NCI-H2171 treated with DMSO at 0.1 percent for 48 hours (cell line): ENCODE results near the gene TAF6.

Source experiments
- DNase-seq: peaks from one replicate; lab custom pipeline; 2025; lab: John Stamatoyannopoulos, UW

Gene TAF6

GRCh38 chr7:100120733-100121036, 1.5 kb upstream of the TAF6 start:
- DNase-seq, result no peak

GRCh38 chr7:100119970-100120732, 993 bp upstream of the TAF6 start:
- DNase-seq, result peak; percentile 67

DNA sequence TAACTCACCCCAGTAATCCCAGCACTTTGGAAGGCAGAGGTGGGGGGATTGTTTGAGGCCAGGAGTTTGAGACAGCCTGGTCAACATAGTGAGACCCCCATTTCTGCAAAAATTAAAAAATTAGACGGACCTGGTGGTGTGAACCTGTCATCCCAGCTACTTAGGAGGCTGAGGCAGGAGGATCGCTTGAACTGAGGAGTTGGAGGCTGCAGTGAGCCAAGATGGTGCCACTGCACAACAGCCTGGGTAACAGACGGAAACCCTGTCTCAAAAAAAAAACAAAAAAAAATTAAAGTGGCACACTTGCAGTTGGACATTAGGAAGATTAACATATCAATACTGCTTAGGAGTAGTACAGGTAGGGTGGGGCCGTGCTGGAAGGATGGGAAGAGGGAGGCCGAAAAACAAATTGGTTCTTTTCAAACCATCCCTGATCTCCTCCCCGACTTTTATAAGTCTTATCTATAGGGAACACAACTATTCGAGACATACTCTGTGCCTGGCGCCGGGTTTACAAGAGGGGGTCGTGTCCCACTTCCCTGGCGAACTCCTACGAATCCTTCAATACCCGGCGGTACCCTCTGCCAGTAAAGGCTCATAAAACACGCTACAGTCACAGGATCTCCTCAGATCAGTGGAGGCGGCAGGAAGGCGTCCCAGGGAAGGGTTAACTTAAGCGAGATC, 628 bp downstream of the TAF6 start:
- DNase-seq, result no peak

DNA sequence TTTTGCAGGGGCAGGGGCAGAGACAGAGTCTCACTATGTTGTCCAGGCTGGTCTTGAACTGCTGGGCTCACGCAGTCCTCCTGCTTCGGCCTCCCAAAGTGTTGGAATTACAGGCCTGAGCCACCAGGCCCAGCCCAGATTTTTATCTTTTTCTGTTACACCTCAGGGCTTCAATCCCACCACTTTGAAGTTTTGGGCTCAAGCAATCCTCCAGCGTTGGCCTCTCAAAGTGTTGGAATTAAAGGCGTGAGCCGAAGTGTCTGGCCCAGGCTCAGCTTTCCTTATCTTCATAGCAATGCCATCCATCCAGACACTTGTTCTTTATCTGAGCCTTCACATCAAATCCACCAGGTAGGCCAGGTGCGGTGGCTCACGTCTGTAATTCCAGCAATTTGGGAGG, 4.1 kb downstream of the TAF6 start:
- no peak for DNase-seq

DNA sequence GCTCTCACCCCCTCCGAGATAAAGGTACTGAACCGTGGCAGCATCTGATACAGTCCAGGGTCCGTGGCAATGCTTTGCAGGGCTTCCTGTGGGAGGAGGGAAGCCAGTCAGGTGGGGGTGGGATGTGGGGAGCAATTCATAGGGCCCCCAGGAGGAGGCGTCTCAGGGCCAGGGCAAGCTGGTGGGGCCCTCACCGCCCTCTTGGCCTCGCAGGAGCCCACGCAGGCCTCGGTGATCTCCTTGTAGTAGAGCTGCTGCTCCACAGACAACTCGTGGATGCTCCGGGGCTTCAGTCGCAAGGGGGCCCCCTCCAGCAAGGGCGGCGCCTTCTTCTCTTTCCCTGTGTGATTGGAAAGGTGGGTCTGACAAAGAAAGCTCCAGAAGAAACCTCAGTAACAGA, 7.2 kb downstream of the TAF6 start:
- no peak for DNase-seq

DNA sequence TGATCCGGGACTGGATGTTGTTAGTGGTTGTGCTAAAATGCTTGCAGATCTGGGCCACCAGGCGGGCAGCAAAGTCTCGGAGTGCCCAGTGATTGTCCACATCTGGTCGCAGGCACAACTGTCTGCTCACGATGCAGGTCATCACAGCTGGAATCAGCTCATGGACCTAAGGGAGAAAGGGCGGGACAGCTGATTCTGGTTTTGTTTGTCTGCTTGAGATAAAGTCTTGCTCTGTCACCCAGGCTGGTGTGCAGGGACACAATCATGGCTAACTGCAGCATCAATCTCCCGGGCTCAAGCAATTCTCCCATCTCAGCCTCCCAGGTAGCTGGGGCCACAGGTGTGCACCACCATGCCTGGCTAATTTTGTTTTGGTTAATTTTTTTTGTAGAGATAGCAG, 8.0 kb downstream of the TAF6 start:
- DNase-seq, result no peak

GRCh38 chr7:100109521-100110163, 9.5 kb downstream of the TAF6 start:
- no peak for DNase-seq

GRCh38 chr7:100107890-100108289, 11.3 kb downstream of the TAF6 start:
- DNase-seq, result no peak

- no peak for DNase-seq
These were observed 11.9 kb downstream of the TAF6 start for GRCh38 chr7:100107125-100107737.

DNA sequence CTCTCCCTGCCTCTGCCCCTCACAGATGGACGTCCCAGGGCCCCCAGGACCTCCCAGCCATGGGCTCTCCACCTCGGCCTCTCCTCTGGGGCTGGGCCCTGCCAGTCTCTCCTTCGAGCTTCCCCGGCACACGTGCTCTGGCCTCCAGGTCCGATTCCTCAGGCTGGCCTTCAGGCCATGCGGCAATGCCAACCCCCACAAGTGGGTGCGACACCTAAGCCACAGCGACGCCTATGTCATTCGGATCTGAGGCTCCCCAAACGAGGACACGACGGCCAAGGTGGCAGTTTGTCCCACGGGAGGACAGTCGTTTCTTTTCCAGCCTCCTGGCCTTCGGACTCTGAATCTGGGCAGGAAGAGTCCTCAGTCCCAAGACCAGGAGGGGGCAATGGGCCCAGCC, 12.5 kb downstream of the TAF6 start:
- no peak for DNase-seq

- DNase-seq, result no peak
These were observed 13.6 kb downstream of the TAF6 start for GRCh38 chr7:100105534-100105933.

GRCh38 chr7:100102950-100103840, 16.0 kb downstream of the TAF6 start:
- DNase-seq, result no peak

DNA sequence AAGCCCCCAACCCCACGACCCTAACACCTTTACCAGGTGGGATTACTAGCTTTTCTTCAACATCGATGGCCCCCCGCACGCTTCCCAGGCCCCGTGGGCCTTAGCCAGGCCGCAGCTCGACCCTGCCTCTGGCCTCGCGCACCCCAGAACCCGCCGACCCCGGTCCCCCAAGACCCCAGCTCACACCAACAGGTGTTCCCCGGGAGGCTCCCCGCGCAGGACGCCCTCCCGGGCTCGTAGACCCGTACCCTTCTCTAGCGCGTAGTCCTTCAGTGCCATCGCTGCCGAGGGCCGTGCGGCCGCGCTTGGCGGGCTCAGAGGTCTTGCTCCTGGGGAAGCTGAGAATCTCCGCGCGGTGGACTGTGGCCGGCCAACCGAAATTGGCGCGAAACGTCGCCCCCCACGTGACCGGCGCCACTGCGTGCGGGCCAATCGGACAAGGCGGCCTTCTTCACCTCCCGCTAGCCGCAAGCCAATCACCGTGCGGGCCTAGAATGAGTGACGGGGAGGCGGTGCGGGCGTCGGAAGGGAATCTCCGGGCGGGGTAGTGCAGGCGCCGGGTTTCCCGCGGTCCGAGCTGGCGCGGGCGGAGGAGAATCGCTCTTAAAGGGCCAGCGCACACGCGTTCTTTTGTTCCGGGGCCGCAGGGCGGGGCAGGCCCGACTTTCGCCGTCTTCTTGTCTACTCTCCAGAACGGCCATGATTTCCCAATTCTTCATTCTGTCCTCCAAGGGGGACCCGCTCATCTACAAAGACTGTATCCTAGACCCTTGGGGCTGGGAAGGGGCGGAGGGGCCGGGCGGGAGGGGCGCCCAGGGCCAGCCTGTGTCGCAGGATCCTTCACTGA, 17.9 kb downstream of the TAF6 start, which contains the start of the genes AP4M1 and MCM7:
TSS of gene AP4M1 (plus strand) at position 628 of the 847 bp plus-strand sequence. CDS start at position 700, 72 bp downstream.
TSS of gene MCM7 (minus strand) at position 382 of the 847 bp plus-strand sequence. CDS start at position 279, 103 bp downstream.
- DNase-seq, result peak; percentile 99

- DNase-seq, result peak; percentile 89
These were observed 18.6 kb downstream of the TAF6 start for GRCh38 chr7:100100420-100101015.

- no peak for DNase-seq
These were observed 19.7 kb downstream of the TAF6 start for GRCh38 chr7:100099452-100099851.

GRCh38 chr7:100098913-100099312, 20.2 kb downstream of the TAF6 start:
- no peak for DNase-seq

DNA sequence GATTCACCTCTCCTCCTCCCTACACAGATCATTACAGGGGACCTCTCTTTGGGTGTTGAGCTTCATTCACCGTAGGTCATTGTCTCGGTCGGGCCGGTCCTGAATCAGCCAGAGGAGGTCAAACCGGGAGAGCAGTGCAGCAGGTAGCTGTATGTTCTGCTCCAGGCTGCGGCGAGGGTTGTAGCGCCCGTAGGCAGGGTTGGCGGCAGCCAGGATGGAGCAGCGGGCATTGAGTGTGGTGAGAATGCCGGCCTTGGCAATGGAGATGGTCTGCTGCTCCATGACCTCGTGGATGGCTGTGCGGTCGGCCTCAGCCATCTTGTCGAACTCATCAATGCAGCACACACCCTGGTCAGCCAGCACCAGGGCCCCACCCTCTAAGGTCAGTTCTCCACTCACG, 23.5 kb downstream of the TAF6 start:
- no peak for DNase-seq

GRCh38 chr7:100095289-100095688, 23.9 kb downstream of the TAF6 start:
- DNase-seq, result no peak

DNA sequence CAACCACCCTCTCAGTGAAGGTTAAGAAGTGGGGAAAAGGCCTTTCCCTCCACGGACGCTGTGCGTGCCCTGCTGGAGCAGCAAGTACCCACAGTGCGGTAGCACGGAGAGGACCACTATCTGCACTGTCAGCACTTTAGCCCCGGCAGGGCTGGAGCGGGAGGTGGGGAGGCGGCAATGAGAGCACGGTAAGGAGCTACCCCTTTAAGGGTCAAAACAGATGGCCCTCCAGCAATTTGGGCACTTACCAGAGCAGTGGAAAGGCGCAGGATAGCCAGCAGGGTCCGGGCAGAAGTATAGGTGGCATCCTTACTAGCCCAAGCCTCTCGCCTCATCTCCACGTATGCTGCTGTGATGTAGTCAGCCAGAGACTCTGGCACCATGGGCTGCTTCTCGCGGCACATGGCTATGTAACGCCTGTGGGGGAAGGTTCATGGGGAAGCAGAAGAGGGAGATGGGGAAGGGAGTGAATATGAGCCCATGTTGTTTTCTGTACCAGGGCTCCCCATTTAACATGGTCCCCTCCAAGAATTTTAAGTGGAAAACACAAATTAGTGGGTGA, 25.2 kb downstream of the TAF6 start:
- no peak for DNase-seq

- no peak for DNase-seq
These were observed 25.7 kb downstream of the TAF6 start for GRCh38 chr7:100093498-100093897.
